ENCODE results near the gene SLFN14. TPM values are rescaled to one million over a fixed set of nuclear protein-coding genes. Genes with fewer than 3 reads are reported as not detected.

Gene SLFN14
- total and polyA plus RNA-seq, 8 donors, result 0.21 to 1.1 (median 0.78) TPM

DNA sequence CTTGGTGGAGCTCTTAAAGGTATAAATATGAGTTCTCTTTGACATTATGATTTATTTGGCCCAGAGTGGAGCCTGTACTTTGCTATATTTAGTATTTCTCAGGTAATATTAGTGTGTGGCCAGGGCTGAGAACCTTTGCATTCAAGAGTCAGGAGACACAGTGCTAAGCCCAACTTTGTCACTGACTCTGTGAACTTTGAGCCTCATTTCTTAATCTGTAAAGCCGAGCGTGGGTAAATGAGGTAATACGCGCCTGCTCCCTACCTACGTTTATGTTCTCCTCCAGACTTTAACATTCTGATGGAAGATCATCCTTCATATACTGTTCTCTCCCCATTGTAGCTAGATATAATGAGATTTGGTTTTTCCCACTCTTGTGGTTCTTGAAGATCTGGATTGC is 37.0 kb upstream of the SLFN14 start:
- H3K36me3 ChIP-seq, result peaks cover 0 to 87% of the 10 kb centered on the region in 2 donors
- H3K27me3 ChIP-seq, result no peaks in the 10 kb centered on the region
- H3K9me3 ChIP-seq, result no peaks in the 10 kb centered on the region
- H3K4me1 ChIP-seq, result no peaks in the 10 kb centered on the region
- intact Hi-C loops (cut with DNase I), result no loop called here
- no peak overlapping the region for H3K4me3 ChIP-seq
- no peak for TF ChIP-seq CTCF (IDR thresholded peaks at IDR 0.05)
- ATAC-seq (no peak), DNase-seq (no peak)
- no peak overlapping the region for H3K27ac ChIP-seq

DNA sequence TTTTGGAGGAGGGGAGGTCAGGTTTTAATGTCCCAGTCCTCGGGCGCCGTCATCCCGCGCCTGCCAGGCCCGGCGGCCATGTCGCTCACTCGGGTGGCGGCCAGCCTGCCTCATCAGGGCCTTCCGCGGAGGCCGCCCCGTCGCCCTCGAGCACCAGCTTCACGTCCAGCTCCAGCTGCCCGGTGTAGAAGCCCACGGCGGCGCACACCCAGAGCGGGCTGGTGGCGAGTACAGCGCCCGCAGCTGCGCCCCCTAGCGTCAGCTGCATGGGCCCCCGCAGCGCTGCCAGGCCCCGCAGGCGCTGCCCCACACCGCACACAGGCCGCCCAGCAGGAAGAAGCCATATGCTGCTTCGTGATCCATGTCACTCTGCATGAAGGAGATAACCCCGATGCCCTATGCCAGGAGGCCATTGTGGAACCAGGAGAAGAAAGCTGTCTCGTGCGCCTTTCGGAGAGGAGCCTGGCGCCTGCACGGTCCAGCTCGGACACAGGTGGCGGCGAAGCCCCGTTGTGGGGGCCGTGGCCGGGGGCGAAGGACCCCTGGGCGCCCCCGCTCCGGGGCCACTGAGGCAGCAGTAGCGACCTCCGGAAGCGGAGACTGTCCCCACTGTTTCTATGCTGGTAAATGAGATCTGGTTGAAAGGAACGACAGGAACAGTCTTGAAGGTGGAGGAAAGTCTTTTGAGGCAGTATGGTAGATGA is 36.1 kb upstream of the SLFN14 start:
- DNase-seq (no peak), ATAC-seq (no peak)
- Histone ChIP-seq H3K27me3 (no peaks in the 10 kb centered on the region), H3K27ac (no peak overlapping the region), H3K9me3 (no peaks in the 10 kb centered on the region), H3K4me3 (no peak overlapping the region), H3K36me3 (peaks cover 0 to 78% of the 10 kb centered on the region in 2 donors), H3K4me1 (peaks cover 0 to 1% of the 10 kb centered on the region in 2 donors)
- intact Hi-C loops (cut with DNase I), result no loop called here
- TF ChIP-seq CTCF (IDR thresholded peaks at IDR 0.05), result no peak

- intact Hi-C loops (cut with DNase I), result no loop called here
- Histone ChIP-seq H3K27ac (no peak overlapping the region), H3K36me3 (peaks cover 0 to 71% of the 10 kb centered on the region in 2 donors), H3K9me3 (no peaks in the 10 kb centered on the region), H3K27me3 (no peaks in the 10 kb centered on the region), H3K4me1 (peaks cover 0 to 7% of the 10 kb centered on the region in 2 donors), H3K4me3 (no peak overlapping the region)
- no peak for TF ChIP-seq CTCF (IDR thresholded peaks at IDR 0.05)
- DNase-seq (no peak), ATAC-seq (peak; percentile 83)
Measured at GRCh38 chr17:35596072-35596471, 35.5 kb upstream of the SLFN14 start.

DNA sequence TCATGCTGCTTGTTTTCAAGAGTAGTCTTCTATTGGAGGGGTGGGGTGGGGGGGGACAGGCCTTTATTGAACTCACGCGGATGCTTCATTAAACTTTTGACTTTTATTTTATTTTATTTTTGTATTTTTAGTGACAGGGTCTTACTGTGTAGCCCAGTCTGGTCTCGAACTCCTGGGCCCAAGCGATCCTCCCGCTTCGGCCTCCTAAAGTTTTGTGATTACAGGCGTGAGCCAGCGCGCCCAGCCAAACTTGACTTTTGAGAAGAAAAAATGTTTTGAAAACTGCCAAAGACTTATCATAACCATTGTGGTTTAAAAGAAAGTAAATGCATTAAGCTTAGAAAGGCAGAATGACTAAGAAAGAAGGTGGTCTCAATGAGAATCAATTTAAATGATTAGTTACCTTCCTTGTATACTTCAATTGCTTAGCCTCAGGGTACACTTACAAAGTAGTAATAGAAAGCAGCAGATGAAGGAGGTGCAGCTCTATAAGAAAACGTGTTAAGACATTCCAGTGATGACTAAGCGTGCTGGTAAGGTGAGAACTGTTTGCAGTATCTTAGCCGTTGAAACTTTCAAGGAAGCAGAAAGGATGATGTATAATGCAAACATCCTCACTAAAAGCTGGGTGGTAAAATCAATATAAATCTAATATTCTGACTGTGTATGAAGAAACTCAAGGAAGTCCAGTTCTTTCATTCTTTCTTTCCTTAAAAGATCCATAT is 27.7 kb upstream of the SLFN14 start:
- intact Hi-C loops (cut with DNase I), result no loop called here
- DNase-seq (no peak), ATAC-seq (peak; percentile 64)
- Histone ChIP-seq H3K27me3 (no peaks in the 10 kb centered on the region), H3K27ac (peak overlapping the region in 1 of 2 donors; percentile 97), H3K36me3 (no peaks in the 10 kb centered on the region), H3K4me1 (peaks cover 8 to 38% of the 10 kb centered on the region in 2 donors), H3K9me3 (no peaks in the 10 kb centered on the region), H3K4me3 (peak overlapping the region; percentile 61 to 70)
- TF ChIP-seq CTCF (IDR thresholded peaks at IDR 0.05), result no peak

Data from left lung (tissue), 10 donors.